ENCODE measurements around the gene CEP70.

CEP70 gene

GRCh38 chr3:138448631-138449030, 145.4 kb downstream of the CEP70 start:
- H3K4me3 ChIP-seq (ENCODE audit: low read depth, low read length) = no peak overlapping the region
- no peak for TF ChIP-seq CTCF (IDR thresholded peaks at IDR 0.05; ENCODE audit: borderline replicate concordance, insufficient read depth, low read depth, low read length)

- TF ChIP-seq CTCF (IDR thresholded peaks at IDR 0.05; ENCODE audit: borderline replicate concordance, insufficient read depth, low read depth, low read length) = no peak
- H3K4me3 ChIP-seq (ENCODE audit: low read depth, low read length) = no peak overlapping the region
Observed at GRCh38 chr3:138445654-138446053, 148.4 kb downstream of the CEP70 start.

GRCh38 chr3:138445236-138445635, 148.8 kb downstream of the CEP70 start:
- no peak overlapping the region for H3K4me3 ChIP-seq (ENCODE audit: low read depth, low read length)
- no peak for TF ChIP-seq CTCF (IDR thresholded peaks at IDR 0.05; ENCODE audit: borderline replicate concordance, insufficient read depth, low read depth, low read length)
